HG03432 (cell line): ENCODE data around the gene IFNL1.
"Not testable (repeated sequence)": the region's sequence is repeated elsewhere in the genome, so short reads cannot be mapped to it uniquely, and the experiment has no call there.

Experiments used
- ATAC-seq: cut with Tn5 transposase; IDR thresholded peaks from one replicate; pipeline ENCODE4 v1.9.1; 2021; ENCODE audit warnings: mild to moderate bottlenecking, moderate library complexity; ENCODE audit not compliant: unreplicated experiment

The IFNL1 gene

GRCh38 chr19:39296055-39296645 lies at the start of gene IFNL1:
TSS of gene IFNL1 (plus strand) at chr19:39296407. CDS start at chr19:39296422, 15 bp downstream.
- no peak for ATAC-seq

- ATAC-seq = no peak
These were observed 49.1 kb upstream of the IFNL1 start for GRCh38 chr19:39246951-39247669.

- no peak for ATAC-seq
These were observed 48.2 kb upstream of the IFNL1 start for GRCh38 chr19:39247701-39248664.

GRCh38 chr19:39248806-39249205 lies 47.4 kb upstream of the IFNL1 start, which contains the start of gene IFNL4:
TSS of gene IFNL4 (minus strand) at chr19:39248856.
- ATAC-seq = no peak

GRCh38 chr19:39251081-39251480 lies 45.1 kb upstream of the IFNL1 start:
- ATAC-seq = no peak

- ATAC-seq = no peak
These were observed 44.4 kb upstream of the IFNL1 start for GRCh38 chr19:39251846-39252245.

GRCh38 chr19:39252458-39252857 lies 43.7 kb upstream of the IFNL1 start:
- ATAC-seq = no peak

GRCh38 chr19:39253374-39254149 lies 42.6 kb upstream of the IFNL1 start:
- no peak for ATAC-seq

- ATAC-seq = no peak
These were observed 41.5 kb upstream of the IFNL1 start for GRCh38 chr19:39254531-39255345.

- no peak for ATAC-seq
These were observed 39.0 kb upstream of the IFNL1 start for GRCh38 chr19:39257227-39257626.

GRCh38 chr19:39261704-39262103 lies 34.5 kb upstream of the IFNL1 start:
- ATAC-seq = no peak

- ATAC-seq = no peak
These were observed 33.7 kb upstream of the IFNL1 start for GRCh38 chr19:39262496-39262895.

- ATAC-seq = no peak
These were observed 32.3 kb upstream of the IFNL1 start for GRCh38 chr19:39263912-39264305.

- no peak for ATAC-seq
These were observed 31.6 kb upstream of the IFNL1 start for GRCh38 chr19:39264306-39265290.

- no peak for ATAC-seq
These were observed 30.8 kb upstream of the IFNL1 start for GRCh38 chr19:39265321-39265916.

- ATAC-seq = not testable (repeated sequence)
These were observed 28.1 kb upstream of the IFNL1 start, which contains the start of gene IFNL2 for GRCh38 chr19:39268085-39268484. TSS of gene IFNL2 (plus strand) at chr19:39268396. CDS start at chr19:39268569, 173 bp downstream.

- ATAC-seq = not testable (repeated sequence)
These were observed 27.5 kb upstream of the IFNL1 start for GRCh38 chr19:39268531-39269223.
